Epidermal melanocyte (primary cell): Measurements from ENCODE around the gene RAX2.

Source experiments
- DNase-seq: peaks from one replicate; pipeline ENCODE4 v3.0.0; 2011; ENCODE audit warnings: low spot score; ENCODE audit not compliant: insufficient read length

Gene RAX2

GRCh38 chr19:3730457-3730958, 41.5 kb downstream of the RAX2 start:
- no peak for DNase-seq

GRCh38 chr19:3725640-3726310, 46.3 kb downstream of the RAX2 start:
- peak; percentile 13 for DNase-seq

GRCh38 chr19:3725121-3725520, 46.9 kb downstream of the RAX2 start:
- DNase-seq, result no peak

- DNase-seq, result no peak
These were observed 48.1 kb downstream of the RAX2 start for GRCh38 chr19:3723883-3724282.

GRCh38 chr19:3723110-3723488, 48.9 kb downstream of the RAX2 start:
- no peak for DNase-seq

- peak; percentile 8 for DNase-seq
These were observed 49.5 kb downstream of the RAX2 start for GRCh38 chr19:3722443-3723109.

GRCh38 chr19:3721887-3722442, 50.1 kb downstream of the RAX2 start:
- DNase-seq, result peak; percentile 14

GRCh38 chr19:3721131-3721886, 50.7 kb downstream of the RAX2 start:
- peak; percentile 88 for DNase-seq

- no peak for DNase-seq
These were observed 51.6 kb downstream of the RAX2 start for GRCh38 chr19:3720349-3720917.

- no peak for DNase-seq
These were observed 52.2 kb downstream of the RAX2 start for GRCh38 chr19:3719868-3720267.
